ENCODE data around the gene RAB11FIP5.
A peak's percentile ranks its signal among the peaks of the same experiment; 100 is the strongest.
"Not testable (repeated sequence)": the region's sequence is repeated elsewhere in the genome, so short reads cannot be mapped to it uniquely, and the experiment has no call there.

RAB11FIP5 gene

DNA sequence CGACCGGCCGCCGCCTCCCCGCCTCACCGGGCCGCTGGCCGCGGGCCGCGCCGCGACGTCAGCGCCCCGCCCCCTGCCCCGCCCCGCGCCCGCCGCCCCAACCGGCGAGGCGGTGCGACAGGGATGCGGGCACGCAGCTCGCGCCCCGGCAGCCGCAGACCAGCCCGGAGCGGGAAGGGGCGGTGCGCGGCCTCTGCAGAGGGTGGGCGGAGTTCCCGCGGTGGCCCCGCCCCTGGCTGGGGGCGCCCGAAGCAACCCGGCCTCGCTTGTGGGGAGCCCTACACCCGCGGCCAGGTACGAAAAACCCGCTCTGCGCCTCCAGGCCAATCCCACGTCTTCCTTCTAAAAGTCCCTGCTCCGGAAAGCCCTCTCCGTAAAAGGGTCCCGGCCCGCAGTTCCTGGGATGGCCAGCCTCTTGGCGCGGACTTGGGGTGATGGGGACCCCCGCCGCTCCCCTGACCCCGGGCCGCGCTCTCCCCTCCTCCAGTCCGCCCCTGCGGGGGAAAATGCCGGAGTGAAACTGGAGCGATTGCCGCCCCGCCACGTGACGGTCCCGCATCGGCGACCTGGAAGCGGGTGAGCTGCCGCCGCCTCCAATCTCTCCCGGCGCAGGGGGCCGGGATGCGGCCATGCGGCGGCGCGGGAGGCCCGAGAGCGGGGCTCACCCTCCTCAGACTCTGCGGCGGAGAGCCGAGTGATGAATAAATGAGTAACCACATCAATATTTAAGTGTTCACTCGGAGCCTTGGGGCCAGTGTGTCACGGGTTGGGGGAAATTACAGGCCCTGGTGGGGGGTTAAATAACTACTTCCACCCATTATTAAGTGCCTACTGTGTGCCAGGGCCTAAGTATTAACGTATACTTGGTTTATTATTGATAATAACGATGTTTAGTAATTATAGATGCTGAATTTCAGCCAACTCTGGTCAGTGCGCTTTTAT lies at the start of gene RAB11FIP5:
TSS of gene RAB11FIP5 (minus strand) at position 36 of the 942 bp plus-strand sequence. CDS start 171 bp downstream, outside the sequence.
- DNase-seq = peak; percentile 77

- no peak for DNase-seq
Observed at GRCh38 chr2:73156539-73157124, 43.9 kb upstream of the RAB11FIP5 start.

GRCh38 chr2:73142937-73143336 lies 30.2 kb upstream of the RAB11FIP5 start:
- no peak for DNase-seq

DNA sequence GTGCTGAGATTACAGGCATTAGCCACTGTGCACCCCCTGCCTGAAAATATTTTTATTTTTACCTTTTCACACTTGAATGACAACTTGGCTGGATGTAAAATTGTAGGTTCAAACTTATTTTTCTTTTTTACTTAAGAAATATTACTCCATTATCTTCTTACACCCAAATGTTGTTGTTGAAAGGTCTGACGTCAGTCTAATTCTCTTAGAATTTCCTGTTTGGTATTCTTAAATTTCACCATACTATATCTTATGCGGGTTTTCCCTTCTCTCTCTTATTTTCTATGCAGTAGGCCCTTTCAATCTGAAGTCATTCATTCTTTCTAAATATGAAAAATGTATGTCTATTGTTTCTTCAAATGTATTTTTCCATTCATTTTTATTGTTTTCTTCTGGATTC lies 29.1 kb upstream of the RAB11FIP5 start:
- no peak for DNase-seq

DNA sequence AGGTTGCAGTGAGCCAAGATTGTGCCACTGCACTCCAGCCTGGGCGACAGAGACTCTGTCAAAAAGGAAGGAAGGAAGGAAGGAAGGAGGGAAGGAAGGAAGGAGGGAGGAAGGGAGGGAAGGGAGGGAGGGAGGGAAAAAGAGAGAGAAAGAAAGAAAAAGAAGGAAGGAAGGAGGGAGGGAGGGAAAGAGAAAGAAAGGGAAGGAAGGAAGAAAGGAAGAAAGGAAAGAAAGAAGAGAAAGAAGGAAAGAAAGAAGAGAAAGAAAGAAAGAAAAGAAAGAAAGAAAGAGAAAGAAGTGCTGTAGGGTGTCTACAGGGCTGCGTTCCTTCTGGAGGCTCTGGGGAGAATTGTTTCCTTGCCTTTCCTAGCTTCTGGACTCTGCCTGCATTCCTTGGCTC lies 22.5 kb upstream of the RAB11FIP5 start:
- no peak for DNase-seq

GRCh38 chr2:73134471-73134870 lies 21.7 kb upstream of the RAB11FIP5 start:
- no peak for DNase-seq

DNA sequence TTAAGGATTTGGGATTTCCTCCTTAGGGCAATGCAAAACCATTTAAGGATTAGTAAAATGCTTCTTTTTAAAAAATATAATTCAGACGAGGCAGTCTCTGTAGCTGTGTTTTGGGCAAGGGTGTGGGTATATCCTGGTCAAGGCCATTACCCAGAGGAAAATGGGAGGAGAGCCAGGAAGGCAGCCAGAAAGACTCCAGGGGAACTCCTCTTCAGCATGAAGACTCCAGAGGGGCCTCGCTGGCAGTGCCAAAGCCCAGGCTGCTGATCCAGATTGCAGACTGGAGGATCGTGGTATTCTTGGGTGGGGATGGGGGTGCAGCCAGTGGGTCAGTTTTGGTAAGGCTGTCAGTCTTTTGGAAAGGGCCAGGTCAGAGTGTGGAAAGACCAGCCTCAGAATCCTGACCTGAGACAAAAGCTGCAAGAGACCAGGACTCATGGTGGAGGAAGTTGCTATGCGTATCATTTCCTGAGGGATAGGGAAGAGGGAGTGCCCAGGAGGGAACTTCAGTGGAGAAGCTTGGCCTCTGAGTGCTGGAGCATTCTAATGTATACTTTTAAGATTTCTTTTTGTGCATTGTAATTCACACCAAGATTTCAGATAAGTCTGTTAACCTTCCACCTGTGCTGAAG lies 20.9 kb upstream of the RAB11FIP5 start:
- DNase-seq = no peak

GRCh38 chr2:73131807-73132206 lies 19.1 kb upstream of the RAB11FIP5 start:
- DNase-seq = no peak

- DNase-seq = no peak
Observed at GRCh38 chr2:73130790-73131189, 18.0 kb upstream of the RAB11FIP5 start.

GRCh38 chr2:73128841-73129535 lies 16.2 kb upstream of the RAB11FIP5 start:
- no peak for DNase-seq

- no peak for DNase-seq
Observed at GRCh38 chr2:73122536-73122935, 9.8 kb upstream of the RAB11FIP5 start.

- not testable (repeated sequence) for DNase-seq
Observed at GRCh38 chr2:73119611-73120239, 7.0 kb upstream of the RAB11FIP5 start.

- DNase-seq = no peak
Observed at GRCh38 chr2:73117441-73117840, 4.7 kb upstream of the RAB11FIP5 start.

DNA sequence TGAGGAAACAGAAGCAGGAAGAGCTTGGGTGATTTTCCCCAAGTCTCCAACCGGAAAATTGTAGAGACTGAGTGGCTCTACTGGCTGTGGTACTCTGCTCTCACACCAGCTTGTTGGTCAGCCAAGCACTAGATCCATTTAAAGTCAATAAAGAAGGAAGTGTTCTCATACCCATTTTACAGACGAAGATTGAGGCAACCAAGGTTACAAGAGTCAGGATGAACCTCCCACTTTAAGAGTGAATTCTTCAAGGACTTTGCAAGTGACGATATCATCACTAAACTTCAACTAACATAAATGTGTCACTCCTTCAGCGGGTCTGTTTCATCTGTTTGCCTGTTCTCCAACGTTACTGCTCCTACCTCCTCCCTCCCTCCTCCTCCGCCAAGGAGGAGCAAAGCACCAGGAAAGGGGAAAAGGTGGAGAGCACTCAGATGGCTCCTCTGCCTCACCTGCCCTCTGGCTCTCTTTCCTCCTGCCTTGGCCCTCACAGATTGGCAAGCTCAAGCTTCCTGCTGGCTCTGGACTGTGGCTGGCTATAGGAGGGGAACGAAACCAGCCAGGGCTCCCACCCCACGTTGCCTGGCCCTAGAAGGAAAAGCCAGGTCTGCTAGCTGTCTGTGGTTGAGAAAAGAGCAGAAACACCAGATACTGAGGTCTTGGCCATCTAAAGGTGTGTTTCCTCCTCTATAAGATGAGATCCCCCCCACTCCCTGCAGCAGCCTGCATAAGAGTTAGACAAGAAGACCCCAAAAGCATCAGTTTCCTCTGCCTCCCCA lies 3.6 kb upstream of the RAB11FIP5 start:
- no peak for DNase-seq

DNA sequence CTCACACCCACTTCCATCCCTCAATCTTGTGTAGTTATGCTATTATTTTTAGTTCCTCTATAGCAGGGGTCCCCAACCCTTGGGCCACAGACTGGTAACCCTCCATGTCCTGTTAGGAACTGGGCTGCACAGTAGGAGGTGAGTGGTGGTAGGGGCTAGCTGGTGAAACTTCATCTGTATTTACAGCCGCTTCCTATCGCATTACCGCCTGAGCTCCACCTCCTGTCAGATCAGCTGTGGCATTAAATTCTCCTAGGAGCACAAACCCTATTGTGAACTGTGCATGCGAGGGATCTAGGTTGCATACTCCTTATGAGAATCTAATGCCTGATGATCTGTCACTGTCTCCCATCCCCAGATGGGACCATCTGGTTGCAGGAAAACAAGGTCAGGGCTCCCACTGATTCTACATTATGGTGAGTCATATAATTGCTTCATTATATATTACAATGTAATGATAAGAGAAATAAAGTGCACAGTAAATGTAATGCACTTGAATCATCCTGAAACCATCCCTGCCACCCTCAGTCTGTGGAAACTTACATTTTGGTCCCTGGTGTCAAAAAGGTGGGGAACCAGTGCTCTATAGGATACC lies 1.6 kb upstream of the RAB11FIP5 start:
- DNase-seq = no peak

DNA sequence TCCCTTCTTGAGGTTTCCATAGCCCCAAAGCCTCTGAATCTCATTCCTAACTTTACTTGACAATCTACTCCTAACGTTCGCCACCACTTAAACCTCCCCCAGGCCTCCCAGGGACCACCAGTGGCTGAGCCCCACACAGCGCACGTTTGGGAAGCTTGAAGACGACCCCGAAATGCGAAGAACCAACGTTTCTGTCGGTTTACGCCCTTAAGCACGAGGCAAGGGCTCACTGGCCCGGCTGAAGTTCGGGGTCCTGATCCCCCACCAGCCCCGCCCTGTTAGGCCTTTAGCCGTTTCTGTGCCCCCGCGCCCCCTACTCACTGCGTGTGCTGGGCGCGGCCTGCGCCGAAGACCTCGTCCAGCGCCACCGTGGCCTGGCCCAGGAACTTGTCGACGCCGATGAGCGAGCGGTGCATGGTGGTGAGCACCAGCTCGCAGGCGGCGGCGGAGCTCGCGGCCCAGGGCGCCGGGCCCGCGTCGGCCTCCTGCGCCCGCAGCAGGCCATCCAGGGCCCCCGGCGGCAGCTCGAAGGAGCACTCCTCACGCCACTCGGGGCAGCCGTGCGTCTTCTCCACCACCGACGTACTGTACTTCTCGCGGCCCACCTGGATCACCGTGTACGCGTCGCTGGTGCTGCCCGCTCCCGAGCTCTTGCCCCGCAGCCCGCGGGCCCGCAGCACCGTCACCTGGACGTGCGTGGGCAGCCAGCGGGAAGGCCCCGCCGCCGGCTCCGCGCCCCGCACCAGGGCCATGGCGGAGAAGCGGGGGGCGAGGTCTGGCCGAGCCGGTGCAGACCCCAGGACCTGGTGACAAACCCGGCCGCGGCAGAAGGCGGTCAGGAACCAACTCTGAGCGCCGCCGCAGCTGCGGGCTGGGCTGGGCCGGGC lies 479 bp downstream of the RAB11FIP5 start:
- no peak for DNase-seq

DNA sequence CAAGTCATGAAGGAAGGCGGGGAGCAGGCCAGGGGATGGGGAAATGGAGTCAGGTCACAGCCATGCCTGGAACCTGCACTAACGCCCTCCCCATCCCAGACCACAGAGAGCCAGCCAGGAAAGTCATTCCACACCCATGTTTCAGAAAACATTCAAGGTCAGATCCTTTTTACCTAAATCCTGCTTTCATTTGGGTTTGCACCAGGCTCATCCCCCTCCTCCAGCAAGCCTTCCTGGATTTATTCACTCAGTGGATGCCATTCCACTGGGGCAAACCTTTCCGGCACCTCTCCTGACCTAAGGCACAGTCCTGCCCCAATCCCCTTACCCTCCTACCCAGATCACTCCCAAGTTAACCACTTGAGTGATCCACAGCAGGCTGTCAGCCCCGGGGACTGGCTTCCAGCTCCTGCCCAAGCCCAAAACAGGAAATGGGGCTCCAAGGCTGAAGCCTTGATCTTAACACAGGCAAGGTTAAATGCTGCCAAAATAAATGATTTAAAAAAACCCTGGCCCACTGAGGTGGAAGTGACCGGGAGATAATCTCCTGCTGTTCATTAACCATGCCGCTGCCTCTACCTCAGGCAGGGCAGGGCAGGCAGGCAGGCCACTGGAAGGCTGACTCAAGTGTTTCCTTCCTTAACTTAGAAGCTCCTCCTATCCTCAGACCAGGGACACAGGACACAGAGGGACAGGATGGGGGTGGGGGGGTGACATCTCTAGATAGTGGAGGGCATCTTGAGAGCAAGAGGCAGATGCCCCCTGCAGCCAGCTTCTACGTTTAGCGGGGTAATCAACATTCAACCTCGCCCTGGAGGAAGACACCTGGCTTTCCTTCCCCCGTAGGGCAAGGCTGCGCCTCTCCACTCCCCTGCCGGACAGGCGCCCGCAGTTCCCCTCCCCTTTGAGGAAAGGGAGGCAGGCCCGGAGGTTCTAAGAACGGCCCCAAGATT lies 1.4 kb downstream of the RAB11FIP5 start:
- no peak for DNase-seq

GRCh38 chr2:73110168-73111072 lies 2.3 kb downstream of the RAB11FIP5 start:
- DNase-seq = no peak

All from CD4-positive, alpha-beta T cell treated with Interleukin-4 for 4 hours (primary cell).